GM10248 (cell line): Measurements from ENCODE around the gene FOXK1.

Experiments
- CTCF ChIA-PET: fragments of 300-600 bp; sonication (Branson Sonifier 250); formaldehyde crosslinking; extraction: SDS; loops from one replicate; lab custom pipeline; 2021; ENCODE audit warnings: antibody characterized with exemption; lab: Yijun Ruan, JAX
- POLR2A ChIA-PET: fragments of 350-650 bp; sonication (Branson Sonifier 250); formaldehyde crosslinking; extraction: SDS; loops from one replicate; lab custom pipeline; 2020; ENCODE audit warnings: antibody characterized with exemption; lab: Yijun Ruan, JAX
- DNase-seq: peaks from one replicate; pipeline ENCODE4 v3.0.0; 2012; ENCODE audit errors: extremely low spot score
- CTCF ChIP-seq: IDR thresholded peaks from 2 replicates; pipeline ENCODE4 v1.5.1; 2012; ENCODE audit warnings: mild to moderate bottlenecking, low read depth; ENCODE audit errors: extremely low read depth, missing control alignments, control extremely low read depth

Gene FOXK1

GRCh38 chr7:4763091-4763793 is 81.1 kb downstream of the FOXK1 start:
- no peak for DNase-seq
- POLR2A ChIA-PET, result no interaction called here
- TF ChIP-seq CTCF, result no peak
- CTCF ChIA-PET, result interaction anchor here (1.5 to 2.3 kb wide), 2 partner anchors 9 to 12 kb away, joined by 3 to 6 read pairs; partner anchors contain the start of gene AP5Z1

GRCh38 chr7:4763794-4764185 is 81.7 kb downstream of the FOXK1 start:
- CTCF ChIA-PET, result interaction anchor here (1.5 to 2.3 kb wide), 2 partner anchors 9 to 11 kb away, joined by 3 to 6 read pairs; partner anchors contain the start of gene AP5Z1
- POLR2A ChIA-PET, result no interaction called here
- DNase-seq, result no peak
- no peak for TF ChIP-seq CTCF

- CTCF ChIA-PET, result interaction anchor here (1.5 kb wide), 1 partner anchor 10 kb away, joined by 3 read pairs; the partner anchor contains the start of gene AP5Z1
- no peak for DNase-seq
- no peak for TF ChIP-seq CTCF
- POLR2A ChIA-PET, result no interaction called here
These were observed 82.4 kb downstream of the FOXK1 start for GRCh38 chr7:4764402-4765007.

GRCh38 chr7:4765776-4766490 is 83.8 kb downstream of the FOXK1 start:
- ChIA-PET POLR2A (no interaction called here), CTCF (interaction anchor here (1.0 to 3.0 kb wide), 3 partner anchors 11 to 74 kb away, joined by 3 to 10 read pairs (median 4); no protein-coding TSS in a partner anchor)
- TF ChIP-seq CTCF, result no peak
- no peak for DNase-seq

GRCh38 chr7:4766666-4767519 is 84.8 kb downstream of the FOXK1 start:
- CTCF ChIA-PET, result interaction anchor here (1.2 to 3.0 kb wide), 3 partner anchors 12 to 75 kb away, joined by 3 to 10 read pairs (median 3); no protein-coding TSS in a partner anchor
- TF ChIP-seq CTCF, result no peak
- POLR2A ChIA-PET, result no interaction called here
- no peak for DNase-seq
